GM12891 (cell line): ENCODE measurements around the gene C15orf62.

Source experiments
- POLR2A ChIP-seq: IDR thresholded peaks from 2 replicates; pipeline ENCODE4 v1.6.1; 2011; ENCODE audit warnings: low read depth, low read length, control low read depth
- POLR2AphosphoS5 ChIP-seq: IDR thresholded peaks from 2 replicates; pipeline ENCODE4 v1.6.1; 2011; ENCODE audit warnings: low read depth, low read length, control low read depth
- POU2F2 ChIP-seq: IDR thresholded peaks from 2 replicates; pipeline ENCODE4 v1.6.1; 2011; ENCODE audit warnings: low read depth, mild to moderate bottlenecking, control low read depth, low read length, moderate library complexity
- SPI1 ChIP-seq: IDR thresholded peaks from 2 replicates; pipeline ENCODE4 v1.6.1; 2011; ENCODE audit warnings: low read depth, low read length, control low read depth
- TAF1 ChIP-seq: IDR thresholded peaks from 2 replicates; pipeline ENCODE4 v1.6.1; 2011; ENCODE audit warnings: low read depth, low read length, control low read depth

- TF ChIP-seq POLR2A (no peak), POLR2AphosphoS5 (no peak), TAF1 (no peak), SPI1 (no peak), POU2F2 (no peak)
These were observed 6.2 kb downstream of the C15orf62 start for GRCh38 chr15:40775740-40776536.
